GM19438 (cell line): ENCODE results near the gene GOPC.
A peak's percentile ranks its signal among the peaks of the same experiment; 100 is the strongest.
"Not testable (repeated sequence)": the region's sequence is repeated elsewhere in the genome, so short reads cannot be mapped to it uniquely, and the experiment has no call there.

ENCODE experiments used
- ATAC-seq: cut with Tn5 transposase; IDR thresholded peaks from one replicate; pipeline ENCODE4 v1.9.1; 2021; ENCODE audit warnings: low read depth; ENCODE audit not compliant: unreplicated experiment

GOPC gene

GRCh38 chr6:117602151-117602898 lies at the start of gene GOPC:
GOPC (minus strand) TSS chr6:117602511; CDS start chr6:117602288, 223 bp downstream.
- peak; percentile 88 for ATAC-seq

- not testable (repeated sequence) for ATAC-seq
Observed at GRCh38 chr6:117651984-117652383, 49.7 kb upstream of the GOPC start.

- ATAC-seq: no peak
Observed at GRCh38 chr6:117642976-117643375, 40.7 kb upstream of the GOPC start.

- no peak for ATAC-seq
Observed at GRCh38 chr6:117637770-117638169, 35.5 kb upstream of the GOPC start.

- ATAC-seq: no peak
Observed at GRCh38 chr6:117629119-117629660, 26.9 kb upstream of the GOPC start.

GRCh38 chr6:117627533-117627932 lies 25.2 kb upstream of the GOPC start:
- ATAC-seq: no peak

- ATAC-seq: no peak
Observed at GRCh38 chr6:117624869-117625481, 22.7 kb upstream of the GOPC start.

- no peak for ATAC-seq
Observed at GRCh38 chr6:117619178-117619577, 16.9 kb upstream of the GOPC start.

- no peak for ATAC-seq
Observed at GRCh38 chr6:117617210-117618035, 15.1 kb upstream of the GOPC start.

GRCh38 chr6:117616391-117617209 lies 14.3 kb upstream of the GOPC start:
- no peak for ATAC-seq

- no peak for ATAC-seq
Observed at GRCh38 chr6:117615750-117616390, 13.6 kb upstream of the GOPC start.

- ATAC-seq: no peak
Observed at GRCh38 chr6:117613920-117614560, 11.7 kb upstream of the GOPC start.

- ATAC-seq: no peak
Observed at GRCh38 chr6:117607511-117607910, 5.2 kb upstream of the GOPC start.

GRCh38 chr6:117605169-117605826 lies 3.0 kb upstream of the GOPC start:
- peak; percentile 28 for ATAC-seq

GRCh38 chr6:117603821-117604220 lies 1.5 kb upstream of the GOPC start:
- no peak for ATAC-seq

GRCh38 chr6:117602899-117603588 lies 733 bp upstream of the GOPC start:
- ATAC-seq: no peak

- ATAC-seq: peak; percentile 17
Observed at GRCh38 chr6:117601811-117602150, 530 bp downstream of the GOPC start.

- ATAC-seq: no peak
Observed at GRCh38 chr6:117600008-117600743, 2.1 kb downstream of the GOPC start.
